ENCODE data around the gene SEMA6B. TPM values are rescaled to one million over a fixed set of nuclear protein-coding genes. Genes with fewer than 3 reads are reported as not detected.
"Not testable (repeated sequence)": the region's sequence is repeated elsewhere in the genome, so short reads cannot be mapped to it uniquely, and the experiment has no call there.

The SEMA6B gene
- polyA plus RNA-seq, 1 experiment = 0.22 TPM

DNA sequence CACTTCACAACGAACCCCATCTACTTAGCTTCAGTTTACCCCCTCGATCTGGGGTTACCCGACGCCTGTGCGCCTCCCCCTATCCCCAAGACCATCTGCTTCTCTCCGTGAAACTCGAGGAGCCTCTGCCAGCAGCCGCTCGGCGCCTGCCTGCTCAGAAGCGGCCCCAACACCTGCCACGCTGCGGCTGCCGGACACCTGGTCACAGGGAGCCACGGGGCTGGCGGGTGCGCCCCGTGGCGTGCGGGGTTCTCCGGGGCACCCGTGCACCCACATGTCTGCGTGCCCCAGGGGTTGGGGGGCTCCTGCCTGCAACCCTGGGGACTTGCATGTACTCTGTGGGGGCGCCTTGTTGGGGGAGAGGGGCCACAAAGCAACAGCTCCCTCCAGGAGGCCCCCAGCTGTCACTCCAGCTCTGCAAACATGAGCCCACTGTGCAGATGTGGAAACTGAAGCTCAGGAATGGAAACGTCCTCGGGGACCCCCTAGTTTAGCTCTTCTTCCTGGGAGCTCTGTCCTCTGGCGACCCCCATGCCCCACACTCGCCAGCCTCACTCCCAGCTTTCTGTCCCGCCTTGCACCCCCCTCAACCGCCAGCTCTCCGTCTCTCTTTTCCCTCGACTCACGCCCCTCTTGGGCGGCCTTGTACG lies 7.0 kb upstream of the SEMA6B start:
- Histone ChIP-seq H3K4me3 (ENCODE audit: low read depth, low read length) (no peak overlapping the region), H3K27me3 (ENCODE audit: control insufficient read depth, insufficient read depth, low read length) (no peaks in the 10 kb centered on the region), H3K36me3 (ENCODE audit: control insufficient read depth, insufficient read depth, low read length) (no peaks in the 10 kb centered on the region)
- ChIA-PET CTCF (interaction anchor here (0.7 to 8.8 kb wide), 15 partner anchors 7 to 77 kb away, joined by 3 to 119 read pairs (median 4); partner anchors contain the start of gene SEMA6B), POLR2A (no interaction called here)
- TF ChIP-seq, protein P1, sequence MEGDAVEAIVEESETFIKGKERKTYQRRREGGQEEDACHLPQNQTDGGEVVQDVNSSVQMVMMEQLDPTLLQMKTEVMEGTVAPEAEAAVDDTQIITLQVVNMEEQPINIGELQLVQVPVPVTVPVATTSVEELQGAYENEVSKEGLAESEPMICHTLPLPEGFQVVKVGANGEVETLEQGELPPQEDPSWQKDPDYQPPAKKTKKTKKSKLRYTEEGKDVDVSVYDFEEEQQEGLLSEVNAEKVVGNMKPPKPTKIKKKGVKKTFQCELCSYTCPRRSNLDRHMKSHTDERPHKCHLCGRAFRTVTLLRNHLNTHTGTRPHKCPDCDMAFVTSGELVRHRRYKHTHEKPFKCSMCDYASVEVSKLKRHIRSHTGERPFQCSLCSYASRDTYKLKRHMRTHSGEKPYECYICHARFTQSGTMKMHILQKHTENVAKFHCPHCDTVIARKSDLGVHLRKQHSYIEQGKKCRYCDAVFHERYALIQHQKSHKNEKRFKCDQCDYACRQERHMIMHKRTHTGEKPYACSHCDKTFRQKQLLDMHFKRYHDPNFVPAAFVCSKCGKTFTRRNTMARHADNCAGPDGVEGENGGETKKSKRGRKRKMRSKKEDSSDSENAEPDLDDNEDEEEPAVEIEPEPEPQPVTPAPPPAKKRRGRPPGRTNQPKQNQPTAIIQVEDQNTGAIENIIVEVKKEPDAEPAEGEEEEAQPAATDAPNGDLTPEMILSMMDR (IDR thresholded peaks at IDR 0.05; ENCODE audit: insufficient read depth, low read depth, low read length) = no peak
- DNase-seq (ENCODE audit: low read depth) = no peak

- POLR2A ChIA-PET; DNase-seq (ENCODE audit: low read depth); H3K4me3 ChIP-seq (ENCODE audit: low read depth, low read length); H3K27me3 ChIP-seq (ENCODE audit: control insufficient read depth, insufficient read depth, low read length); H3K36me3 ChIP-seq (ENCODE audit: control insufficient read depth, insufficient read depth, low read length): not testable (repeated sequence)
- CTCF ChIA-PET = interaction anchor here (2.8 kb wide), 1 partner anchor 73 kb away, joined by 12 read pairs; no protein-coding TSS in a partner anchor
Observed at GRCh38 chr19:4563562-4563961, 4.1 kb upstream of the SEMA6B start.

DNA sequence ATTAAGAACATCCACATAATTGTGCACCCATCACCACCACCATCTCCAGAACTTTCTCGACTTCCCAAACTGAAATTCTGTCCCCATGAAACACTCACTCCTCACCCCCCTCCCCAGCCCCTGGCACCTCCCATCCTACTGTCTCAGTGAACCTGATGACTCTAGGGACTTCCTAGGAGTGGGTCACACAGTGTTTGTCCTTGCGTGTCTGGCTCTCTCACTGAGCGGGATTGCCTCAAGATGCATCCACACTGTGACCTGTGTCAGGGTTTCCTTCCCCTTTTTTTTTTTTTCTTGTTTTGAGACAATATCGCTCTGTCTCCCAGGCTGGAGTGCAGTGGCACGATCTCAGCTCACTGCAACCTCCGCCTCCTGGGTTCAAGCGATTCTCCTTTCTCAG lies 2.6 kb upstream of the SEMA6B start:
- DNase-seq (ENCODE audit: low read depth); H3K27me3 ChIP-seq (ENCODE audit: control insufficient read depth, insufficient read depth, low read length); H3K4me3 ChIP-seq (ENCODE audit: low read depth, low read length); H3K36me3 ChIP-seq (ENCODE audit: control insufficient read depth, insufficient read depth, low read length); POLR2A ChIA-PET; CTCF ChIA-PET: not testable (repeated sequence)

DNA sequence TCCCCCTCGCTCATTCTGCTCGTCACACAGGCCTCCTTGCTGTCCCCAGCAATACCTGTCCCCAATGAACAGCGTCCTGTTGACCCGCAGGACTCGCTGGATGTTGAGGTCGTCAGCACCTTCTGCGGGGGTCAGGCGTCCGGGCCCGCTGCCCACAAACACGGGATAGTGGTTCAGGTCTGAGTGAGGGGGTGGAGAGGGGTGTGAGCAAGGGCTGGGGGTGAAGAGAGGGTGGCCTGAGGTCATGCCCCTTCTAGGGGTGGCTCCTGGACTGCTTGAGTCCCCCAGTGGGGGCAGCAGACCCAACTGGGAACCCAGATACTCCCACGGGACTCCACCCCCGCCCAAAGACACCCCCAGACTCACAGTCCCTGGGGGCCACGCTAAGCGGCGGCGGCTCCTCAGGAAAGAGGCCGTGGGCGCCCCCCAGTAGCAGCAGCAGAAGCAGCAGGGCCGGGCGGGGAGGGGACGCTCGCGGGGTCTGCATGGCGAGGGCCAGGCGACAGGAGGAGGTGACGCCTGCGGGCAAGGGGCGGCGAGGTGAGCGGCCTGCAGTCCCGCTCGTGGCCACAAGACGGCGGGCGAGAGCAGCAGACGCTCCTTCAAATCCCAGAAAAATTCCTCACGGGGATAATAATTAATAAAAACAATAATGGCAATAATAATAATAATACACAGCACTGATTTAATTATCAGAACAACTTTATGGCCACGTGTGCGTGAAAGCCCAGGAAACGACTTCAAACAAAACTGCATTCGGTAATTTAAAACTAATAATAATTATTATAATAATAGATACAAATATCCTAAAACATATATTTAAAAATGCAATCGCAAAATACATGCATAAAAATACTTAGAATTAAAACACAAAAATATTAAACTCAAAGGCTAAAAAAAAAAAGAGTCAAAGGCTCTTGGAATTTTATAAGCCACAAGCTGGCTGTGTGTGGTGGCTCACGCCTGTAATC lies 1.2 kb downstream of the SEMA6B start:
- Histone ChIP-seq H3K4me3 (ENCODE audit: low read depth, low read length) (no peak overlapping the region), H3K36me3 (ENCODE audit: control insufficient read depth, insufficient read depth, low read length) (no peaks in the 10 kb centered on the region), H3K27me3 (ENCODE audit: control insufficient read depth, insufficient read depth, low read length) (no peaks in the 10 kb centered on the region)
- no peak for DNase-seq (ENCODE audit: low read depth)
- CTCF ChIA-PET = interaction anchor here (0.6 to 3.4 kb wide), 10 partner anchors 8 to 1181 kb away, joined by 3 to 38 read pairs (median 5); partner anchors contain the start of gene LRG1
- POLR2A ChIA-PET = no interaction called here
- TF ChIP-seq, protein P1 (IDR thresholded peaks at IDR 0.05; ENCODE audit: insufficient read depth, low read depth, low read length) = peak; percentile 96

- CTCF ChIA-PET = interaction anchor here (0.7 to 2.1 kb wide), 4 partner anchors 10 to 79 kb away, joined by 3 to 7 read pairs (median 4); no protein-coding TSS in a partner anchor
- H3K27me3 ChIP-seq (ENCODE audit: control insufficient read depth, insufficient read depth, low read length) = no peaks in the 10 kb centered on the region
- POLR2A ChIA-PET = no interaction called here
- TF ChIP-seq, protein P1 (IDR thresholded peaks at IDR 0.05; ENCODE audit: insufficient read depth, low read depth, low read length) = peak; percentile 25; the same call in 1 of the 2 replicates
- no peaks in the 10 kb centered on the region for H3K36me3 ChIP-seq (ENCODE audit: control insufficient read depth, insufficient read depth, low read length)
- no peak overlapping the region for H3K4me3 ChIP-seq (ENCODE audit: low read depth, low read length)
- no peak for DNase-seq (ENCODE audit: low read depth)
Observed at GRCh38 chr19:4557144-4557970, 2.1 kb downstream of the SEMA6B start.
